Effector memory CD8-positive, alpha-beta T cell (primary cell): ENCODE data around the gene LARP1.
"Not testable (repeated sequence)": the region's sequence is repeated elsewhere in the genome, so short reads cannot be mapped to it uniquely, and the experiment has no call there.

Experiments
- ATAC-seq: fragments of 150-1000 bp; cut with Tn5 transposase; replicated peaks from 2 replicates; pipeline ENCODE4 v1.10.0; 2021; ENCODE audit warnings: mild to moderate bottlenecking, moderate library complexity
- DNase-seq, 3 experiments: peaks; one replicate each; pipeline ENCODE4 v3.0.0; 2021
- H3K27ac Mint-ChIP-seq, 2 donors: one replicate each; pipeline ENCODE4 v1.8.0; 2022; ENCODE audit warnings: mild to moderate bottlenecking in 2 of 2, mixed read lengths in 2 of 2, moderate library complexity in 2 of 2
- H3K27me3 Mint-ChIP-seq, 2 donors: one replicate each; pipeline ENCODE4 v1.8.0; 2022; ENCODE audit warnings: mixed read lengths in 2 of 2
- H3K36me3 Mint-ChIP-seq: one replicate; pipeline ENCODE4 v1.8.0; 2022; ENCODE audit warnings: mild to moderate bottlenecking, moderate library complexity, mixed read lengths; ENCODE audit not compliant: insufficient read depth
- H3K4me1 Mint-ChIP-seq, 2 donors: one replicate each; pipeline ENCODE4 v1.8.0; 2022; ENCODE audit warnings: low read depth in 2 of 2, mixed read lengths in 2 of 2
- H3K4me3 Mint-ChIP-seq, 2 donors: one replicate each; pipeline ENCODE4 v1.8.0; 2022; ENCODE audit warnings: mild to moderate bottlenecking in 2 of 2, mixed read lengths in 2 of 2, moderate library complexity in 2 of 2
- H3K9me3 Mint-ChIP-seq, 2 donors: one replicate each; pipeline ENCODE4 v1.8.0; 2022; ENCODE audit warnings: mixed read lengths in 2 of 2

Gene LARP1

GRCh38 chr5:154835701-154836052 lies 80.5 kb downstream of the LARP1 start:
- not testable (repeated sequence) for H3K4me1 Mint-ChIP-seq, H3K4me3 Mint-ChIP-seq, H3K9me3 Mint-ChIP-seq, H3K27ac Mint-ChIP-seq, H3K27me3 Mint-ChIP-seq, DNase-seq, ATAC-seq
- H3K36me3 Mint-ChIP-seq, result peaks cover 20% of the 10 kb centered on the region

- Mint-ChIP-seq H3K36me3 (peaks cover 20% of the 10 kb centered on the region), H3K4me3 (no peak overlapping the region), H3K27ac (peak overlapping the region in 1 of 2 donors; percentile 35), H3K27me3 (no peaks in the 10 kb centered on the region), H3K4me1 (peaks cover 0 to 4% of the 10 kb centered on the region in 2 donors), H3K9me3 (no peaks in the 10 kb centered on the region)
- DNase-seq (no peak), ATAC-seq (no peak)
Observed at GRCh38 chr5:154836225-154836624, 81.0 kb downstream of the LARP1 start.

GRCh38 chr5:154837009-154837901 lies 82.1 kb downstream of the LARP1 start:
- Mint-ChIP-seq H3K27me3 (no peaks in the 10 kb centered on the region), H3K36me3 (peaks cover 19% of the 10 kb centered on the region), H3K4me1 (peaks cover 0 to 4% of the 10 kb centered on the region in 2 donors), H3K9me3 (no peaks in the 10 kb centered on the region), H3K27ac (peak overlapping the region; percentile 35 to 36), H3K4me3 (no peak overlapping the region)
- DNase-seq (no peak), ATAC-seq (no peak)

GRCh38 chr5:154840435-154841272 lies 85.5 kb downstream of the LARP1 start:
- ATAC-seq, result no peak
- Mint-ChIP-seq H3K36me3 (peaks cover 5% of the 10 kb centered on the region), H3K9me3 (no peaks in the 10 kb centered on the region), H3K27ac (peak overlapping the region in 1 of 2 donors; percentile 15), H3K27me3 (no peaks in the 10 kb centered on the region), H3K4me3 (no peak overlapping the region), H3K4me1 (no peaks in the 10 kb centered on the region)
- DNase-seq, result no peak

GRCh38 chr5:154841273-154841661 lies 86.1 kb downstream of the LARP1 start:
- no peak overlapping the region for H3K27ac Mint-ChIP-seq
- no peaks in the 10 kb centered on the region for H3K9me3 Mint-ChIP-seq
- H3K27me3 Mint-ChIP-seq, result no peaks in the 10 kb centered on the region
- H3K4me1 Mint-ChIP-seq, result no peaks in the 10 kb centered on the region
- H3K36me3 Mint-ChIP-seq, result no peaks in the 10 kb centered on the region
- no peak for DNase-seq
- H3K4me3 Mint-ChIP-seq, result no peak overlapping the region
- no peak for ATAC-seq

- Mint-ChIP-seq H3K27ac (no peak overlapping the region), H3K27me3 (no peaks in the 10 kb centered on the region), H3K9me3 (no peaks in the 10 kb centered on the region), H3K4me3 (no peak overlapping the region), H3K4me1 (no peaks in the 10 kb centered on the region), H3K36me3 (peaks cover 5% of the 10 kb centered on the region)
- DNase-seq, result no peak
- no peak for ATAC-seq
Observed at GRCh38 chr5:154842689-154843530, 87.7 kb downstream of the LARP1 start.

- DNase-seq, result no peak
- H3K4me3 Mint-ChIP-seq, result no peak overlapping the region
- ATAC-seq, result no peak
Observed at GRCh38 chr5:154844809-154845208, 89.6 kb downstream of the LARP1 start.

GRCh38 chr5:154849264-154849785 lies 94.1 kb downstream of the LARP1 start:
- DNase-seq (no peak), ATAC-seq (no peak)
- peaks cover 5% of the 10 kb centered on the region for H3K36me3 Mint-ChIP-seq
- no peak overlapping the region for H3K4me3 Mint-ChIP-seq
- no peak overlapping the region for H3K27ac Mint-ChIP-seq
- no peaks in the 10 kb centered on the region for H3K9me3 Mint-ChIP-seq
- no peaks in the 10 kb centered on the region for H3K27me3 Mint-ChIP-seq
- no peaks in the 10 kb centered on the region for H3K4me1 Mint-ChIP-seq

More at GRCh38 chr5:154844809-154845208, 89.6 kb downstream of the LARP1 start:
- Mint-ChIP-seq H3K27me3 (no peaks in the 10 kb centered on the region), H3K36me3 (peaks cover 5% of the 10 kb centered on the region), H3K9me3 (no peaks in the 10 kb centered on the region), H3K4me1 (no peaks in the 10 kb centered on the region), H3K27ac (no peak overlapping the region)

GRCh38 chr5:154849791-154850201 lies 94.6 kb downstream of the LARP1 start:
- no peak for DNase-seq
- no peaks in the 10 kb centered on the region for H3K9me3 Mint-ChIP-seq
- peaks cover 5% of the 10 kb centered on the region for H3K36me3 Mint-ChIP-seq
- ATAC-seq, result no peak
- no peaks in the 10 kb centered on the region for H3K4me1 Mint-ChIP-seq
- no peaks in the 10 kb centered on the region for H3K27me3 Mint-ChIP-seq
- H3K27ac Mint-ChIP-seq, result peak overlapping the region in 1 of 2 donors; percentile 38
- H3K4me3 Mint-ChIP-seq, result no peak overlapping the region

- DNase-seq (no peak), ATAC-seq (no peak)
- Mint-ChIP-seq H3K4me1 (no peaks in the 10 kb centered on the region), H3K4me3 (no peak within 1 kb of the TSS), H3K36me3 (peaks cover 5% of the 10 kb centered on the region), H3K9me3 (no peaks in the 10 kb centered on the region), H3K27ac (peak within 1 kb of the TSS in 1 of 2 donors; percentile 38), H3K27me3 (no peaks in the 10 kb centered on the region)
Observed at GRCh38 chr5:154850255-154851062, 95.3 kb downstream of the LARP1 start, which contains the start of gene FAXDC2. Gene FAXDC2 (minus strand): TSS chr5:154850603. CDS start chr5:154838178, 12,425 bp downstream.

- Mint-ChIP-seq H3K4me3 (no peak overlapping the region), H3K4me1 (no peaks in the 10 kb centered on the region), H3K36me3 (peaks cover 5% of the 10 kb centered on the region), H3K27me3 (no peaks in the 10 kb centered on the region), H3K9me3 (no peaks in the 10 kb centered on the region), H3K27ac (no peak overlapping the region)
- DNase-seq (no peak), ATAC-seq (no peak)
Observed at GRCh38 chr5:154851351-154851750, 96.2 kb downstream of the LARP1 start.

- peak overlapping the region; percentile 91 to 98 for H3K4me3 Mint-ChIP-seq
- H3K4me1 Mint-ChIP-seq, result peaks cover 34 to 47% of the 10 kb centered on the region in 2 donors
- H3K9me3 Mint-ChIP-seq, result no peaks in the 10 kb centered on the region
Observed at GRCh38 chr5:154857530-154858296, 102.5 kb downstream of the LARP1 start.

More at GRCh38 chr5:154857530-154858296, 102.5 kb downstream of the LARP1 start:
- H3K27me3 Mint-ChIP-seq, result no peaks in the 10 kb centered on the region
- peak overlapping the region; percentile 96 to 99 for H3K27ac Mint-ChIP-seq
- peaks cover 20% of the 10 kb centered on the region for H3K36me3 Mint-ChIP-seq
- ATAC-seq (peak; percentile 63), DNase-seq (peak; percentile 82 to 85 (median 84))
